Mucosa of stomach (tissue), 1 donor: Measurements from ENCODE around the gene RPS27.

ENCODE experiments used
- H3K27me3 ChIP-seq: one replicate; pipeline ENCODE4 v1.7.0; 2013; ENCODE audit warnings: mild to moderate bottlenecking, low read length; ENCODE audit not compliant: control insufficient read depth, insufficient read depth
- H3K36me3 ChIP-seq: one replicate; pipeline ENCODE4 v1.7.0; 2013; ENCODE audit warnings: low read length; ENCODE audit not compliant: control insufficient read depth, insufficient read depth
- H3K4me1 ChIP-seq: one replicate; pipeline ENCODE4 v1.7.0; 2013; ENCODE audit warnings: mild to moderate bottlenecking, low read length; ENCODE audit not compliant: control insufficient read depth, insufficient read depth
- H3K4me3 ChIP-seq: one replicate; pipeline ENCODE4 v1.7.0; 2013; ENCODE audit warnings: low read length
- H3K9ac ChIP-seq: one replicate; pipeline ENCODE4 v1.7.0; 2013; ENCODE audit warnings: mild to moderate bottlenecking, low read length, moderate library complexity
- H3K9me3 ChIP-seq: one replicate; pipeline ENCODE4 v1.7.0; 2013; ENCODE audit warnings: mild to moderate bottlenecking, low read length, moderate library complexity; ENCODE audit not compliant: control insufficient read depth
- donor health status: Pancreatic carcinoma.

The RPS27 gene

DNA sequence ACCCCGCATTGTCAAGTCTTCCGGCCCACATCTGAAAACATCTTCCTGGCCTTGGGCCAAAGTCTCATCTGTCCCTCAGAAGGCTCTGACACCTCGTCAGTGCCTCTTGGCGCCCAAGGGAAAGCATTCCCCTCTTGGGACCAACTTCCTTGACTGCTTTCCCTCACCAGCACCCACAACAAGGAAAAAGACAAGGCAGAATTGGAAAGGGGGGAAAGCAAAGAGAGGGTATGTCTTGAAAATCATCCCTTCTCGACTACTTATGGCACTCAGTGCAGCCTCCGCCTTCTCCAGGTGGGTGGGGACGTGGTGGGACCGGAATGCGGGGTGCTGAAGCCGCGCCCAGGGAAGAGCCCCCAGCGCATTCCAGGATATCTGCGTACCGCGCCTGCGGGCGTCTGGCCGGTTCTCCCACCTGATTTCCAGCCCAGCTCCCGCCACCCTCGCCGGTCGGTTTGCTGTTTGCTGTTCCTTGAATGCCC is 26.7 kb upstream of the RPS27 start:
- Histone ChIP-seq H3K4me1 (peaks cover 23% of the 10 kb centered on the region), H3K4me3 (peak overlapping the region; percentile 97), H3K27me3 (no peaks in the 10 kb centered on the region), H3K9me3 (no peaks in the 10 kb centered on the region), H3K9ac (peak overlapping the region; percentile 79), H3K36me3 (no peaks in the 10 kb centered on the region)

DNA sequence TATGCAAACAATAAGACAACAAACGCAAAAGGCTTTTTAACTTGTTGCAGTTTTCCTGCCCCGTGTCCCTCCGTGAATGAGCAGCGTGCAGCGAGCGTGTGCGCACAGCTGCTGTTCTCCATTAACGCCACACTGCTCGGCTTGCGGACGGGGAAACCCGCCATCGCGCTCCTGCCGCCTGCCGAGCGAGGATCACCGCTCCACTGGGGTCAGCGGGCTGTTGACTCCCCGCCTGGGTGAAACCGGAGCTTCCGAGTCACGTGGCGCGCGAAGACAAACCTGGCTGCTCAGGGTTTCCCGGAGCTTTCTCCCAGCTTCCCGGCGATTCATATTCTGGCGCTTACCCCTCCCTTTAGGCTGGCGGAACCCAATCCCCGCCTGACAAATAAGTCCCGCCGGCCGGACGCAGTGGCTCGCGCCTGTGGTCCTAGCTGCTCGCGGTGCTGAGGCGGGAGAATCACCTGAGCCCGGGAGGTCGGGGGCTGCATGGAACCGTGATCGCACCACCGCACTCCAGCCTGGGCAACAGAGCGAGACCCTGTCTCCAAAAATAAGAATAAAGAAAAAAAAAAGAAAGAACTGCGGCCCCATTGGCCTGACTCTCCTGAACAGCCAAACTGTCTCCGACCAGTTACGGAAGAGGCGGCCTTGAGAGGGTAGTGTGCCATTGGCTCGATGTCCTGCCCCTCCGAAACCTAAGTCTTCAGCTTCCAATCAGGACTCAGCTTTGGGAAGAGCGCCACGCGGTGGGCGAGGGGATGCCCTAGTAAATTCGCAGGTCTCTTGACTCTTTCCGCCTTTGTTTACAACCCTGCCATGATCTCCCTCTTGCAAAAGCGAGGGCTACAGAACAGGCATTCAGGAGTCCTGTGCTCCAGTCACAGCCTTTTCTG is 23.2 kb upstream of the RPS27 start, which contains the start of gene CREB3L4:
Gene CREB3L4 (plus strand): TSS at position 796 of the 893 bp plus-strand sequence. CDS start 624 bp downstream, outside the sequence.
- Histone ChIP-seq H3K9me3 (no peaks in the 10 kb centered on the region), H3K9ac (peak within 1 kb of the TSS; percentile 69), H3K4me3 (peak within 1 kb of the TSS; percentile 66), H3K4me1 (peaks cover 9% of the 10 kb centered on the region), H3K36me3 (no peaks in the 10 kb centered on the region), H3K27me3 (no peaks in the 10 kb centered on the region)

DNA sequence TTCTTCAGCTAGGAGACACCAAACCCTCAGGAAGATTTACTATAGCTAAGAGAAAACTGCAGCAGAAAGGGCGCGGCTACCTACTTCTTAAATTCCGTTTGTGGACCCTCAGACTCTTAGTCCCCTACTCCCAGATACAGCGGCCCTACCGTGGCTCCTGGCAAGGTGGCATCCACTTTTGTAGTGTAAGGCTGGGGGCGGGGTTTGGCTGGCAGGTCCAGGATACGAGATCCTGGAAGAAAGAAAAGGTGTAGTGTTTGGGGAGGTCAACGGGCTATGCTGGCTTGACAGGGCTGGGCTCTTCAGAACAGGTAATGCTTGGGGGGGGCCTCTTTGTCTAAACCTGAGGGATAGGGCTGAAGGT is 22.6 kb upstream of the RPS27 start:
- H3K4me1 ChIP-seq: peaks cover 4% of the 10 kb centered on the region
- no peaks in the 10 kb centered on the region for H3K27me3 ChIP-seq
- peak overlapping the region; percentile 66 for H3K4me3 ChIP-seq
- H3K9me3 ChIP-seq: no peaks in the 10 kb centered on the region
- H3K36me3 ChIP-seq: no peaks in the 10 kb centered on the region
- H3K9ac ChIP-seq: peak overlapping the region; percentile 69

GRCh38 chr1:153968408-153968807 is 22.2 kb upstream of the RPS27 start:
- Histone ChIP-seq H3K9me3 (no peaks in the 10 kb centered on the region), H3K4me3 (peak overlapping the region; percentile 66), H3K4me1 (peaks cover 4% of the 10 kb centered on the region), H3K27me3 (no peaks in the 10 kb centered on the region), H3K36me3 (no peaks in the 10 kb centered on the region), H3K9ac (peak overlapping the region; percentile 69)

- H3K4me3 ChIP-seq: no peak overlapping the region
- no peaks in the 10 kb centered on the region for H3K9me3 ChIP-seq
- peak overlapping the region; percentile 69 for H3K9ac ChIP-seq
- no peaks in the 10 kb centered on the region for H3K27me3 ChIP-seq
- no peaks in the 10 kb centered on the region for H3K36me3 ChIP-seq
- peaks cover 4% of the 10 kb centered on the region for H3K4me1 ChIP-seq
Observed at GRCh38 chr1:153968972-153969371, 21.6 kb upstream of the RPS27 start.

GRCh38 chr1:153970346-153970745 is 20.2 kb upstream of the RPS27 start:
- no peak overlapping the region for H3K9ac ChIP-seq
- no peaks in the 10 kb centered on the region for H3K36me3 ChIP-seq
- H3K27me3 ChIP-seq: no peaks in the 10 kb centered on the region
- H3K4me1 ChIP-seq: peaks cover 4% of the 10 kb centered on the region
- H3K9me3 ChIP-seq: no peaks in the 10 kb centered on the region
- no peak overlapping the region for H3K4me3 ChIP-seq

DNA sequence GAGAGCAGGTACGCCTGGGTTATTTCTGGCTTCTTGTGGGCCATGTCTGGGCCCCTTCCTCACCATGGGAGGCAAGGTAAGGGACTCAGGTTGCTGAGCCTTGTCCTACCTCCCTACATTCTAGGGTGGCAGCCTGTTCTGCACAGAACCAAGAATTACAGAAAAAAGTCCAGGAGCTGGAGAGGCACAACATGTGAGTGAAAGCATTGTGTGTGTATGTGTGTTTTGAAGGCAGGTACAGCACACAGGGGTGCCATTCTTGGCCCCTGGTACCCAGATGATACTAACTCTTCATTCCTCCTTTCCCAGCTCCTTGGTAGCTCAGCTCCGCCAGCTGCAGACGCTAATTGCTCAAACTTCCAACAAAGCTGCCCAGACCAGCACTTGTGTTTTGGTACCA is 17.5 kb upstream of the RPS27 start:
- Histone ChIP-seq H3K4me1 (peaks cover 8% of the 10 kb centered on the region), H3K9me3 (no peaks in the 10 kb centered on the region), H3K4me3 (no peak overlapping the region), H3K36me3 (no peaks in the 10 kb centered on the region), H3K27me3 (no peaks in the 10 kb centered on the region), H3K9ac (no peak overlapping the region)

DNA sequence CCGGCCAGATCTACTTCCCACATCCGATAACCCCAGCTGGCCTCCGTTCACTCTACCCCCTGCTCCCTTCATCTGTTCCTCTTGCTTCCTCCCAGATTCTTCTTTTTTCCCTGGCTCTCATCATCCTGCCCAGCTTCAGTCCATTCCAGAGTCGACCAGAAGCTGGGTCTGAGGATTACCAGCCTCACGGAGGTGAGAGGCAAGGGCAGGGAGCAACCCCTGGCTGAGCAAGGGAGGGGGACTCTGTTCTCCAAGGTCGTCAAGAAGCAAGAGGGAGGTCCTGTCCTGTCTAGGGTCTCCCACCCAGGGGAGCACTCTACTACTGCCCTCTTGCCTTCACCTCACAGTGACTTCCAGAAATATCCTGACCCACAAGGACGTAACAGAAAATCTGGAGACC is 17.0 kb upstream of the RPS27 start:
- no peak overlapping the region for H3K4me3 ChIP-seq
- no peak overlapping the region for H3K9ac ChIP-seq
- no peaks in the 10 kb centered on the region for H3K36me3 ChIP-seq
- H3K27me3 ChIP-seq: no peaks in the 10 kb centered on the region
- H3K9me3 ChIP-seq: no peaks in the 10 kb centered on the region
- H3K4me1 ChIP-seq: peaks cover 8% of the 10 kb centered on the region

GRCh38 chr1:153976819-153977249 is 13.7 kb upstream of the RPS27 start:
- H3K9ac ChIP-seq: peak overlapping the region; percentile 93
- no peaks in the 10 kb centered on the region for H3K36me3 ChIP-seq

GRCh38 chr1:153977250-153978240 is 13.0 kb upstream of the RPS27 start, which contains the start of gene JTB:
Gene JTB (minus strand): TSS chr1:153977674. CDS start chr1:153977252, 422 bp downstream.
- H3K27me3 ChIP-seq: no peaks in the 10 kb centered on the region
- peaks cover 4% of the 10 kb centered on the region for H3K36me3 ChIP-seq
- peak within 1 kb of the TSS; percentile 93 for H3K9ac ChIP-seq
- H3K9me3 ChIP-seq: no peaks in the 10 kb centered on the region
- H3K4me3 ChIP-seq: peak within 1 kb of the TSS; percentile 92
- H3K4me1 ChIP-seq: peaks cover 8% of the 10 kb centered on the region

More at GRCh38 chr1:153976819-153977249, 13.7 kb upstream of the RPS27 start:
- Histone ChIP-seq H3K9me3 (no peaks in the 10 kb centered on the region), H3K4me1 (peaks cover 8% of the 10 kb centered on the region), H3K27me3 (no peaks in the 10 kb centered on the region), H3K4me3 (peak overlapping the region; percentile 92)

DNA sequence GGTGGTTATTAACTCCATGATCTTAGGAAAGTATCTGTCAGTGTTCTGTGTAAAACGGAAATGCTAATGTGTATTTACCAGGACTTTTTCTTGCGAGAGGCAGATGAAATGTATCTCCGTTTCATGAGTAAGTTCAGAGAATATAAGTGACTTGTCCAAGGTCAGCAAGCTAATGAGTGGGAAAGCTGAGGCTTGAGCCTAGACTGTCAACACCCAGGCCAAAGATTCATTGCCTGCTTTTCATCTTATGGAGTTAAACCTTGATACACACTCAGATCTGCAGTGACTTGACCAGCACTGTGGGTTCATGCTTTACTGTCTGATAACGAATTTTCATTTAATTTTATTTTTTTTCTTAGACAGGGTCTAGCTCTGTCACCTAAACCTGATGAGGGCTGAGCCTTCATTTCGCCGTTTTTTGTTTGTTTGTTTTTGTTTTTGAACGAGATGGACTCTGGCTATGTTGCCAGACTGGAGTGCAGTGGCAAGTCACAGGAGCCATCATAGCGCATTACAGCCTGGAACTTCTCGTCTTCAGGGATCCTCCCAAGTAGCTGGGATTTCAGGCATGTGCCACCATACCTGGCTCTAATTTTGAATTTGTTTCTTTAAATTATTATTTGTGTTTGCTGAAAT is 12.2 kb upstream of the RPS27 start:
- no peaks in the 10 kb centered on the region for H3K27me3 ChIP-seq
- H3K36me3 ChIP-seq: peaks cover 4% of the 10 kb centered on the region
- peak overlapping the region; percentile 47 for H3K4me3 ChIP-seq
- peak overlapping the region; percentile 93 for H3K9ac ChIP-seq
- no peaks in the 10 kb centered on the region for H3K9me3 ChIP-seq
- peaks cover 8% of the 10 kb centered on the region for H3K4me1 ChIP-seq
